DOHH2 (cell line): ENCODE results near the gene GMPR.

Experiments used
- H3F3A ChIP-seq: fragments of 200-600 bp; sonication (generic), shearing (Covaris generic); 2 replicates; pipeline ENCODE4 v1.6.0; 2016; ENCODE audit warnings: antibody characterized with exemption, mild to moderate bottlenecking; ENCODE audit not compliant: control insufficient read depth, insufficient read depth
- H3K27ac ChIP-seq: fragments of 200-600 bp; sonication (generic); 2 replicates; pipeline ENCODE4 v1.5.1; 2014; ENCODE audit warnings: low read depth, mild to moderate bottlenecking, low read length, moderate library complexity
- H3K27me3 ChIP-seq: fragments of 200-600 bp; sonication (generic); 2 replicates; pipeline ENCODE4 v1.6.1; 2014; ENCODE audit warnings: mild to moderate bottlenecking, low read length, mixed read lengths; ENCODE audit not compliant: control insufficient read depth
- H3K36me3 ChIP-seq: fragments of 200-600 bp; sonication (generic); 2 replicates; pipeline ENCODE4 v1.6.1; 2014; ENCODE audit warnings: mild to moderate bottlenecking, low read length, moderate library complexity, mixed read lengths; ENCODE audit not compliant: control insufficient read depth
- H3K4me1 ChIP-seq: fragments of 200-600 bp; sonication (generic); 2 replicates; pipeline ENCODE4 v1.6.1; 2014; ENCODE audit warnings: mild to moderate bottlenecking, low read length, mixed read lengths; ENCODE audit not compliant: control insufficient read depth
- H3K4me2 ChIP-seq: fragments of 200-600 bp; sonication (generic); 2 replicates; pipeline ENCODE4 v1.6.0; 2014; ENCODE audit warnings: mild to moderate bottlenecking, low read length, moderate library complexity
- H3K4me3 ChIP-seq: fragments of 200-600 bp; sonication (generic); 2 replicates; pipeline ENCODE4 v1.5.1; 2014; ENCODE audit warnings: mild to moderate bottlenecking, low read length, mixed read lengths
- H3K79me2 ChIP-seq: fragments of 200-600 bp; sonication (generic); 2 replicates; pipeline ENCODE4 v1.6.1; 2014; ENCODE audit warnings: mild to moderate bottlenecking, low read length, mixed read lengths; ENCODE audit not compliant: control insufficient read depth
- H3K9me2 ChIP-seq: fragments of 200-600 bp; sonication (generic); replicated peaks from 2 replicates; pipeline ENCODE4 v1.6.1; 2014; ENCODE audit warnings: mild to moderate bottlenecking, low read length, mixed read lengths; ENCODE audit not compliant: control insufficient read depth
- H3K9me3 ChIP-seq: fragments of 200-600 bp; sonication (generic); 2 replicates; pipeline ENCODE4 v1.6.1; 2014; ENCODE audit warnings: antibody characterized with exemption, low read length, mixed read lengths; ENCODE audit not compliant: control insufficient read depth, insufficient read depth
- H4K20me1 ChIP-seq: fragments of 200-600 bp; sonication (generic); 2 replicates; pipeline ENCODE4 v1.6.0; 2014; ENCODE audit warnings: low read depth, mild to moderate bottlenecking, antibody characterized with exemption, low read length, moderate library complexity; ENCODE audit not compliant: control insufficient read depth, insufficient read depth
- EZH2phosphoT487 ChIP-seq: fragments of 200-600 bp; sonication (generic); IDR thresholded peaks from 2 replicates; pipeline ENCODE4 v1.6.1; 2017; ENCODE audit warnings: borderline replicate concordance, mild to moderate bottlenecking, antibody characterized with exemption, low read length, moderate library complexity, mixed read lengths
- TF ChIP-seq, protein P1 (sequence below): fragments of 200-600 bp; sonication (generic); IDR thresholded peaks from one replicate; pipeline ENCODE4 v1.5.1; 2014; ENCODE audit warnings: antibody characterized with exemption, mild to moderate bottlenecking, low read depth, low read length; ENCODE audit not compliant: poor library complexity, severe bottlenecking

The GMPR gene

DNA sequence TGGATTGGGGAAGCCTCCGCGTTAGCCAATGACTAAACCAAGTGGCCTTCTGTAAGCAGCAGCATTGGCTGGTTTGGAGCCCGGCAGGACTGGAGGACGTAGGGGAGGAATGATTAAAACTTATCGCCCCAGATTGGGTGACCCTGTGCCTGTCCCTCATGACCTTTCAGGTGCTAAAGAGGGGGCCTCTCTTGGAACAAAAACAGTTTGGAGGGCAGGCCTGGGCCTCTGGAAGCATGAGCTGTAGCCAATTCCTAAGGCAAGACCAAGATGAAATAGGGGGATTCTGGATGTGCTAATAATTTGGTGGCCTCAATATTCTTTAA, 1.4 kb downstream of the GMPR start:
- Histone ChIP-seq H3K4me3 (no peak overlapping the region), H4K20me1 (no peaks in the 10 kb centered on the region), H3K79me2 (no peaks in the 10 kb centered on the region), H3K9me3 (no peaks in the 10 kb centered on the region), H3K27me3 (peaks cover 50% of the 10 kb centered on the region), H3K36me3 (no peaks in the 10 kb centered on the region), H3K9me2 (no peaks in the 10 kb centered on the region), H3K4me2 (no peak overlapping the region), H3K27ac (no peak overlapping the region), H3F3A (peaks cover 14% of the 10 kb centered on the region), H3K4me1 (peaks cover 38% of the 10 kb centered on the region)
- no peak for TF ChIP-seq EZH2phosphoT487

DNA sequence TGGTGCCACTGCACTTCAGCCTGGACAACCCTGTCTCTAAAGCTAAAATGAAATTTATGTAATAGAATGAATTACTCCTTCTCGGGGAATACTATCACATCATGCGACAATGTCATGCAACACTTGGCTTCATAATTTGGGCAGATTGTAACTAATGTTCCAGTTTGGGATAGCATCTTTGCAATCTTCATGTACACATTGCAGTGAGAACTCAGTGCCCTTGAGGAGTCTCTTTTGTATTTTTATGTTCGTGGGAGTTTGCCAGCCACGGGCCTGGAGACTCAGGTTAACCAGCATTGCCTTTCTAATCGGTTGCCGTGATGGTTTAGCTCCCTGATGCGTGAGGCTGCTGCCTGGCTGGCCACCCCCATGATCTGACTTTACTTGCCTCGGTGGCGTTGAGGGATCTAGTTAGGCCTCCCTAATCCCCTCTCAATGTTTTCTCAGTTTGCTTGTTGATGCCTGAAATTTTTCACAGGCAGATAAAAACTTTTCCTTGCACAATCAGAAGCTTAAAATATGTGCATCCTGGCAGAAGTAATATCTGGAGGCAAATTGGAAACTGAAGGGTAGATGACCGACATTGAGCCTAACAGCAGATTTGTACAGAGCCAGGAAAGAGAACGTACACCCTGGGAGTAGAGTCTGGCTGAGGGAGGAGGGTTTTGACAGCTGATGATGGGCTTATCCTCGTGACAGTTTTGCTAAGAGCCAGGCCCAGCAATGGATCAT, 2.4 kb downstream of the GMPR start:
- H3K9me3 ChIP-seq = no peaks in the 10 kb centered on the region
- no peak overlapping the region for H3K4me2 ChIP-seq

GRCh38 chr6:16241321-16241689, 2.9 kb downstream of the GMPR start:
- no peaks in the 10 kb centered on the region for H3K36me3 ChIP-seq
- H3K4me1 ChIP-seq = peaks cover 28% of the 10 kb centered on the region
- no peaks in the 10 kb centered on the region for H4K20me1 ChIP-seq
- H3K27ac ChIP-seq = no peak overlapping the region
- no peak for TF ChIP-seq EZH2phosphoT487
- TF ChIP-seq, protein P1, sequence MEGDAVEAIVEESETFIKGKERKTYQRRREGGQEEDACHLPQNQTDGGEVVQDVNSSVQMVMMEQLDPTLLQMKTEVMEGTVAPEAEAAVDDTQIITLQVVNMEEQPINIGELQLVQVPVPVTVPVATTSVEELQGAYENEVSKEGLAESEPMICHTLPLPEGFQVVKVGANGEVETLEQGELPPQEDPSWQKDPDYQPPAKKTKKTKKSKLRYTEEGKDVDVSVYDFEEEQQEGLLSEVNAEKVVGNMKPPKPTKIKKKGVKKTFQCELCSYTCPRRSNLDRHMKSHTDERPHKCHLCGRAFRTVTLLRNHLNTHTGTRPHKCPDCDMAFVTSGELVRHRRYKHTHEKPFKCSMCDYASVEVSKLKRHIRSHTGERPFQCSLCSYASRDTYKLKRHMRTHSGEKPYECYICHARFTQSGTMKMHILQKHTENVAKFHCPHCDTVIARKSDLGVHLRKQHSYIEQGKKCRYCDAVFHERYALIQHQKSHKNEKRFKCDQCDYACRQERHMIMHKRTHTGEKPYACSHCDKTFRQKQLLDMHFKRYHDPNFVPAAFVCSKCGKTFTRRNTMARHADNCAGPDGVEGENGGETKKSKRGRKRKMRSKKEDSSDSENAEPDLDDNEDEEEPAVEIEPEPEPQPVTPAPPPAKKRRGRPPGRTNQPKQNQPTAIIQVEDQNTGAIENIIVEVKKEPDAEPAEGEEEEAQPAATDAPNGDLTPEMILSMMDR = no peak
- H3F3A ChIP-seq = peaks cover 11% of the 10 kb centered on the region
- H3K27me3 ChIP-seq = peaks cover 46% of the 10 kb centered on the region
- no peaks in the 10 kb centered on the region for H3K79me2 ChIP-seq
- H3K9me3 ChIP-seq = no peaks in the 10 kb centered on the region
- no peak overlapping the region for H3K4me2 ChIP-seq
- no peaks in the 10 kb centered on the region for H3K9me2 ChIP-seq
- H3K4me3 ChIP-seq = no peak overlapping the region

More for the DNA sequence above, 2.4 kb downstream of the GMPR start:
- H3K9me2 ChIP-seq = no peaks in the 10 kb centered on the region
- no peaks in the 10 kb centered on the region for H3K79me2 ChIP-seq
- H4K20me1 ChIP-seq = no peaks in the 10 kb centered on the region
- H3K4me3 ChIP-seq = no peak overlapping the region
- peaks cover 34% of the 10 kb centered on the region for H3K4me1 ChIP-seq
- H3K36me3 ChIP-seq = no peaks in the 10 kb centered on the region
- H3K27me3 ChIP-seq = peaks cover 51% of the 10 kb centered on the region
- H3K27ac ChIP-seq = no peak overlapping the region
- H3F3A ChIP-seq = peaks cover 14% of the 10 kb centered on the region
- TF ChIP-seq EZH2phosphoT487 = no peak
- TF ChIP-seq, protein P1 = no peak

- no peaks in the 10 kb centered on the region for H3F3A ChIP-seq
- H3K4me3 ChIP-seq = no peak overlapping the region
- TF ChIP-seq, protein P1 = no peak
- no peak for TF ChIP-seq EZH2phosphoT487
- H3K9me2 ChIP-seq = no peaks in the 10 kb centered on the region
- H3K27ac ChIP-seq = no peak overlapping the region
- H3K36me3 ChIP-seq = no peaks in the 10 kb centered on the region
- H3K79me2 ChIP-seq = no peaks in the 10 kb centered on the region
- peaks cover 34% of the 10 kb centered on the region for H3K27me3 ChIP-seq
- H3K4me2 ChIP-seq = no peak overlapping the region
- no peaks in the 10 kb centered on the region for H4K20me1 ChIP-seq
- peaks cover 10% of the 10 kb centered on the region for H3K4me1 ChIP-seq
- no peaks in the 10 kb centered on the region for H3K9me3 ChIP-seq
Observed at GRCh38 chr6:16243055-16243454, 4.7 kb downstream of the GMPR start.
